HEK293 (cell line): ENCODE results near the gene SHC3.

Source experiments
- CTCF ChIA-PET: fragments of 350-600 bp; formaldehyde crosslinking; extraction: SDS; loops from one replicate; lab custom pipeline; 2021; ENCODE audit warnings: antibody characterized with exemption; lab: Yijun Ruan, JAX
- POLR2A ChIA-PET: fragments of 300-600 bp; formaldehyde crosslinking; extraction: SDS; loops from one replicate; lab custom pipeline; 2020; ENCODE audit warnings: antibody characterized with exemption, inconsistent platforms; lab: Yijun Ruan, JAX
- H3K27ac ChIP-seq: fragments of 200-500 bp; sonication (Bioruptor generic); 2 replicates; pipeline ENCODE4 v1.5.1; 2014; ENCODE audit warnings: low read depth, low read length, control low read depth, inconsistent platforms; ENCODE audit errors: extremely low read depth
- H3K36me3 ChIP-seq, 2 experiments: fragments of 200-500 bp in 1 of 2; sonication (Bioruptor generic) in 1 of 2; 1 replicate in 1 of 2; 2 replicates in 1 of 2; pipeline ENCODE4 v1.5.1; 2014 to 2017; ENCODE audit warnings: inconsistent platforms in 2 of 2, low read length in 2 of 2; ENCODE audit not compliant: control insufficient read depth in 2 of 2, insufficient read depth in 1 of 2
- H3K4me1 ChIP-seq: fragments of 200-500 bp; sonication (Bioruptor generic); 2 replicates; pipeline ENCODE4 v1.5.1; 2014; ENCODE audit warnings: mild to moderate bottlenecking, low read length, inconsistent platforms; ENCODE audit not compliant: control insufficient read depth, insufficient read depth
- H3K4me3 ChIP-seq: 2 replicates; pipeline ENCODE4 v1.5.1; 2011; ENCODE audit warnings: low read depth, mild to moderate bottlenecking, control low read depth, low read length, moderate library complexity
- H3K9me3 ChIP-seq: fragments of 200-500 bp; sonication (Bioruptor generic); 2 replicates; pipeline ENCODE4 v1.5.1; 2014; ENCODE audit warnings: low read depth, low read length, inconsistent platforms; ENCODE audit not compliant: control insufficient read depth, insufficient read depth
- ATF2 ChIP-seq: fragments of 450-650 bp; formaldehyde crosslinking; IDR thresholded peaks from 2 replicates; pipeline ENCODE4 v1.5.1; 2016; ENCODE audit warnings: missing biosample characterization, missing genetic modification characterization, low read depth
- FEZF1 ChIP-seq: fragments of 450-650 bp; formaldehyde crosslinking; IDR thresholded peaks from 2 replicates; pipeline ENCODE4 v1.5.1; 2016; ENCODE audit warnings: missing biosample characterization, missing genetic modification characterization
- KLF1 ChIP-seq: fragments of 450-650 bp; formaldehyde crosslinking; IDR thresholded peaks from 2 replicates; pipeline ENCODE4 v1.5.1; 2016; ENCODE audit warnings: missing biosample characterization, missing genetic modification characterization
- OSR2 ChIP-seq: fragments of 450-650 bp; formaldehyde crosslinking; IDR thresholded peaks from 2 replicates; pipeline ENCODE4 v1.5.1; 2016; ENCODE audit warnings: missing biosample characterization, missing genetic modification characterization
- SP3 ChIP-seq: fragments of 450-650 bp; formaldehyde crosslinking; IDR thresholded peaks from 2 replicates; pipeline ENCODE4 v1.5.1; 2016; ENCODE audit warnings: missing biosample characterization, missing genetic modification characterization
- SP7 ChIP-seq: fragments of 450-650 bp; formaldehyde crosslinking; IDR thresholded peaks from 2 replicates; pipeline ENCODE4 v1.5.1; 2016; ENCODE audit warnings: missing biosample characterization, missing genetic modification characterization
- ZBTB44 ChIP-seq: fragments of 450-650 bp; IDR thresholded peaks from 2 replicates; pipeline ENCODE4 v1.5.1; 2018; ENCODE audit warnings: missing biosample characterization, mild to moderate bottlenecking, missing genetic modification characterization
- ZNF175 ChIP-seq: fragments of 450-650 bp; formaldehyde crosslinking; IDR thresholded peaks from 2 replicates; pipeline ENCODE4 v1.5.1; 2016; ENCODE audit warnings: missing biosample characterization, missing genetic modification characterization
- ZNF18 ChIP-seq: fragments of 450-650 bp; formaldehyde crosslinking; IDR thresholded peaks from 2 replicates; pipeline ENCODE4 v1.5.1; 2016; ENCODE audit warnings: missing biosample characterization, missing genetic modification characterization
- ZNF202 ChIP-seq: fragments of 450-650 bp; formaldehyde crosslinking; IDR thresholded peaks from 2 replicates; pipeline ENCODE4 v1.5.1; 2016; ENCODE audit warnings: missing biosample characterization, missing genetic modification characterization, borderline replicate concordance
- ZNF223 ChIP-seq: fragments of 450-650 bp; formaldehyde crosslinking; IDR thresholded peaks from 2 replicates; pipeline ENCODE4 v1.5.1; 2016; ENCODE audit warnings: missing biosample characterization, missing genetic modification characterization
- ZNF23 ChIP-seq: fragments of 450-650 bp; formaldehyde crosslinking; IDR thresholded peaks from 2 replicates; pipeline ENCODE4 v1.5.1; 2016; ENCODE audit warnings: missing biosample characterization, missing genetic modification characterization, borderline replicate concordance
- ZNF248 ChIP-seq: fragments of 450-650 bp; formaldehyde crosslinking; IDR thresholded peaks from 2 replicates; pipeline ENCODE4 v1.5.1; 2017; ENCODE audit warnings: missing biosample characterization, missing genetic modification characterization
- ZNF354C ChIP-seq: fragments of 450-650 bp; formaldehyde crosslinking; IDR thresholded peaks from 2 replicates; pipeline ENCODE4 v1.5.1; 2016; ENCODE audit warnings: missing biosample characterization, missing genetic modification characterization, low read depth, borderline replicate concordance
- ZNF416 ChIP-seq: fragments of 450-650 bp; formaldehyde crosslinking; IDR thresholded peaks from 2 replicates; pipeline ENCODE4 v1.5.1; 2016; ENCODE audit warnings: missing biosample characterization, missing genetic modification characterization
- ZNF501 ChIP-seq: fragments of 450-650 bp; formaldehyde crosslinking; IDR thresholded peaks from 2 replicates; pipeline ENCODE4 v1.5.1; 2016; ENCODE audit warnings: missing biosample characterization, missing genetic modification characterization
- ZNF544 ChIP-seq: fragments of 450-650 bp; formaldehyde crosslinking; IDR thresholded peaks from 2 replicates; pipeline ENCODE4 v1.5.0; 2017; ENCODE audit warnings: missing biosample characterization, missing genetic modification characterization
- ZNF555 ChIP-seq: fragments of 450-650 bp; formaldehyde crosslinking; conservative IDR thresholded peaks from 2 replicates; pipeline ENCODE4 v1.5.1; 2017; ENCODE audit warnings: missing biosample characterization, mild to moderate bottlenecking, missing genetic modification characterization, inconsistent platforms
- ZNF580 ChIP-seq: fragments of 450-650 bp; formaldehyde crosslinking; IDR thresholded peaks from 2 replicates; pipeline ENCODE4 v1.5.1; 2016; ENCODE audit warnings: missing biosample characterization, missing genetic modification characterization
- ZNF600 ChIP-seq: fragments of 450-650 bp; formaldehyde crosslinking; IDR thresholded peaks from 2 replicates; pipeline ENCODE4 v1.5.1; 2016; ENCODE audit warnings: missing biosample characterization, missing genetic modification characterization
- ZNF624 ChIP-seq: fragments of 450-650 bp; formaldehyde crosslinking; IDR thresholded peaks from 2 replicates; pipeline ENCODE4 v1.5.1; 2017; ENCODE audit warnings: missing biosample characterization, missing genetic modification characterization
- ZNF639 ChIP-seq: fragments of 450-650 bp; formaldehyde crosslinking; IDR thresholded peaks from 2 replicates; pipeline ENCODE4 v1.5.1; 2016; ENCODE audit warnings: missing biosample characterization, missing genetic modification characterization
- ZNF670 ChIP-seq: fragments of 450-650 bp; formaldehyde crosslinking; IDR thresholded peaks from 2 replicates; pipeline ENCODE4 v1.5.1; 2016; ENCODE audit warnings: missing biosample characterization, missing genetic modification characterization, low read depth
- ZNF692 ChIP-seq: fragments of 450-650 bp; formaldehyde crosslinking; IDR thresholded peaks from 2 replicates; pipeline ENCODE4 v1.5.1; 2016; ENCODE audit warnings: missing biosample characterization, missing genetic modification characterization
- ZSCAN16 ChIP-seq: fragments of 450-650 bp; formaldehyde crosslinking; IDR thresholded peaks from 2 replicates; pipeline ENCODE4 v1.5.1; 2016; ENCODE audit warnings: missing biosample characterization, missing genetic modification characterization

Gene SHC3

GRCh38 chr9:89053301-89053700, 125.3 kb downstream of the SHC3 start:
- no peaks in the 10 kb centered on the region for H3K9me3 ChIP-seq
- TF ChIP-seq ZNF202 (tag by site-specific recombination) (no peak), ZNF555 (tag by site-specific recombination) (no peak), ATF2 (no peak), ZNF639 (tag by site-specific recombination) (no peak), ZNF354C (no peak), ZNF223 (no peak), ZNF501 (tag by site-specific recombination) (no peak), ZNF544 (no peak), FEZF1 (tag by site-specific recombination) (no peak)
- TF ChIP-seq, all 188 proteins: peak for 0
- POLR2A ChIA-PET: no interaction called here
- Histone ChIP-seq H3K4me3 (no peak overlapping the region), H3K27ac (no peak overlapping the region), H3K36me3 (no peaks in the 10 kb centered on the region), H3K4me1 (no peaks in the 10 kb centered on the region)
- CTCF ChIA-PET: interaction anchor here (0.6 to 0.7 kb wide), 2 partner anchors 24 to 240 kb away, joined by 3 to 7 read pairs; no protein-coding TSS in a partner anchor

GRCh38 chr9:89052470-89053097, 126.0 kb downstream of the SHC3 start:
- ChIA-PET CTCF (interaction anchor here (0.7 kb wide), 1 partner anchor 297 kb away, joined by 4 read pairs; no protein-coding TSS in a partner anchor), POLR2A (no interaction called here)
- TF ChIP-seq SP3 (tag by site-specific recombination): no peak
- no peak for TF ChIP-seq ZNF18 (tag by site-specific recombination)
- no peak for TF ChIP-seq ZNF580 (tag by site-specific recombination)
- no peak for TF ChIP-seq ZNF248 (tag by site-specific recombination)
- TF ChIP-seq ZNF600 (tag by site-specific recombination): no peak
- TF ChIP-seq KLF1: no peak
- TF ChIP-seq ZBTB44 (tag by site-specific recombination): no peak
- TF ChIP-seq ZNF416: no peak
- TF ChIP-seq ZSCAN16: no peak
- TF ChIP-seq SP7: no peak
- no peak for TF ChIP-seq ZNF202 (tag by site-specific recombination)
- TF ChIP-seq ZNF23 (tag by site-specific recombination): no peak
- TF ChIP-seq OSR2 (tag by site-specific recombination): no peak
- no peak for TF ChIP-seq ZNF624 (tag by site-specific recombination)
- TF ChIP-seq ZNF175 (tag by site-specific recombination): no peak
- TF ChIP-seq ZNF670 (tag by site-specific recombination): no peak
- no peak for TF ChIP-seq ZNF692 (tag by site-specific recombination)
- H3K4me3 ChIP-seq: no peak overlapping the region
- H3K36me3 ChIP-seq: no peaks in the 10 kb centered on the region
- H3K27ac ChIP-seq: no peak overlapping the region
- H3K4me1 ChIP-seq: no peaks in the 10 kb centered on the region
- H3K9me3 ChIP-seq: no peaks in the 10 kb centered on the region
